ENCODE data around the gene KIF24. TPM values are rescaled to one million over a fixed set of nuclear protein-coding genes. Genes with fewer than 3 reads are reported as not detected.

Gene KIF24
- total RNA-seq, 3 donors from 2014 or later, result 1.3 to 2.8 (median 1.8) TPM

GRCh38 chr9:34334337-34334824, 5.3 kb upstream of the KIF24 start:
- H3K9me3 ChIP-seq, result no peaks in the 10 kb centered on the region
- intact Hi-C loops (cut with DNase I, micrococcal nuclease), result no loop called here
- DNase-seq (no peak), ATAC-seq (no peak)
- H3K4me3 ChIP-seq, result no peak overlapping the region
- no peak for TF ChIP-seq CTCF (IDR thresholded peaks at IDR 0.05)
- H3K36me3 ChIP-seq (ENCODE audit: low read depth), result no peaks in the 10 kb centered on the region
- H3K4me1 ChIP-seq (ENCODE audit: low read depth), result peaks cover 14% of the 10 kb centered on the region

- Histone ChIP-seq H3K4me1 (ENCODE audit: low read depth) (peaks cover 14% of the 10 kb centered on the region), H3K36me3 (ENCODE audit: low read depth) (no peaks in the 10 kb centered on the region), H3K4me3 (no peak overlapping the region), H3K9me3 (no peaks in the 10 kb centered on the region)
- intact Hi-C loops (cut with DNase I, micrococcal nuclease), result loop anchor here (2.0 kb wide), 1 partner anchor 45 kb away; no protein-coding TSS in a partner anchor
- no peak for TF ChIP-seq CTCF (IDR thresholded peaks at IDR 0.05)
- no peak for ATAC-seq
- no peak for DNase-seq
Observed at GRCh38 chr9:34333836-34334235, 4.8 kb upstream of the KIF24 start.

GRCh38 chr9:34332076-34332964, 3.3 kb upstream of the KIF24 start:
- peak in 1 of 3 donors; percentile 49 for DNase-seq
- no peak overlapping the region for H3K4me3 ChIP-seq

GRCh38 chr9:34331196-34331595, 2.1 kb upstream of the KIF24 start:
- H3K4me1 ChIP-seq (ENCODE audit: low read depth), result peaks cover 20% of the 10 kb centered on the region
- DNase-seq (no peak), ATAC-seq (no peak)
- intact Hi-C loops (cut with DNase I, micrococcal nuclease), result no loop called here
- no peaks in the 10 kb centered on the region for H3K36me3 ChIP-seq (ENCODE audit: low read depth)
- no peak overlapping the region for H3K4me3 ChIP-seq
- no peaks in the 10 kb centered on the region for H3K9me3 ChIP-seq
- no peak for TF ChIP-seq CTCF (IDR thresholded peaks at IDR 0.05)

More at GRCh38 chr9:34332076-34332964, 3.3 kb upstream of the KIF24 start:
- Histone ChIP-seq H3K36me3 (ENCODE audit: low read depth) (no peaks in the 10 kb centered on the region), H3K4me1 (ENCODE audit: low read depth) (peaks cover 20% of the 10 kb centered on the region), H3K9me3 (no peaks in the 10 kb centered on the region)
- ATAC-seq, result no peak
- no peak for TF ChIP-seq CTCF (IDR thresholded peaks at IDR 0.05)
- intact Hi-C loops (cut with DNase I, micrococcal nuclease), result loop anchor here (2.0 kb wide), 1 partner anchor 46 kb away; no protein-coding TSS in a partner anchor

- Histone ChIP-seq H3K4me1 (ENCODE audit: low read depth) (peaks cover 20% of the 10 kb centered on the region), H3K4me3 (peak overlapping the region; percentile 72), H3K36me3 (ENCODE audit: low read depth) (no peaks in the 10 kb centered on the region), H3K9me3 (no peaks in the 10 kb centered on the region)
- ATAC-seq (peak; percentile 8), DNase-seq (peak in 1 of 3 donors; percentile 28)
- TF ChIP-seq CTCF (IDR thresholded peaks at IDR 0.05), result no peak
- intact Hi-C loops (cut with DNase I, micrococcal nuclease), result no loop called here
Observed at GRCh38 chr9:34328500-34328986, 525 bp downstream of the KIF24 start.
